Liver (tissue), 3 donors: ENCODE results near the gene GDF2.

Source experiments
- RAD21 ChIP-seq, 2 donors: IDR thresholded peaks; 2 replicates each; pipeline ENCODE4 v1.6.1; 2016; ENCODE audit warnings: antibody characterized with exemption in 2 of 2, mild to moderate bottlenecking in 2 of 2
- TF ChIP-seq, protein P1 (sequence below): IDR thresholded peaks from 2 replicates; pipeline ENCODE4 v1.6.1; 2016; ENCODE audit warnings: antibody characterized with exemption, mild to moderate bottlenecking
- TF ChIP-seq, protein P2 (sequence below): fragments of 150-350 bp; IDR thresholded peaks from 2 replicates; pipeline ENCODE4 v1.5.1; 2017; ENCODE audit warnings: improper control_type of control experiment, low read depth, low read length; ENCODE audit not compliant: missing input control
- donor health status: healthy.
- donor health status: healthy.

DNA sequence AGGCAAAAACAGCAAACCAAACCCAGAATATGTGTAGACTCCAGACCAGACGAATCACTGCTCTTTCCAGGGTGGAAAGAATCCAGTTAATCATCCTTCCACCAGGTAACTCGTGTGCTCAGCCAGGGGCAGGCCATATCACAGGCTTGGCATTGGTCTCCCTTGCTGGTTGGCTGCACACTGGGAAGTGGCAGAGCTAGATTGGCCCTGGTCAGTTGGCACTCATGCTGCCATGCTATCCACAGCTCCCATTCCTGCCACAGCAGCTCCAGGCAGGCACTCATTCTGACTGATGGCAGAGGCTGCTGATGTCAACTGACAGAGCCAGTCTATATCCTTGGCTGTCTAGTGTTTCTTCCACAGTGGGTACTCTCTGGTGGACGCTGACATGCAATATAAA lies 31.9 kb upstream of the GDF2 start:
- TF ChIP-seq, protein P1, sequence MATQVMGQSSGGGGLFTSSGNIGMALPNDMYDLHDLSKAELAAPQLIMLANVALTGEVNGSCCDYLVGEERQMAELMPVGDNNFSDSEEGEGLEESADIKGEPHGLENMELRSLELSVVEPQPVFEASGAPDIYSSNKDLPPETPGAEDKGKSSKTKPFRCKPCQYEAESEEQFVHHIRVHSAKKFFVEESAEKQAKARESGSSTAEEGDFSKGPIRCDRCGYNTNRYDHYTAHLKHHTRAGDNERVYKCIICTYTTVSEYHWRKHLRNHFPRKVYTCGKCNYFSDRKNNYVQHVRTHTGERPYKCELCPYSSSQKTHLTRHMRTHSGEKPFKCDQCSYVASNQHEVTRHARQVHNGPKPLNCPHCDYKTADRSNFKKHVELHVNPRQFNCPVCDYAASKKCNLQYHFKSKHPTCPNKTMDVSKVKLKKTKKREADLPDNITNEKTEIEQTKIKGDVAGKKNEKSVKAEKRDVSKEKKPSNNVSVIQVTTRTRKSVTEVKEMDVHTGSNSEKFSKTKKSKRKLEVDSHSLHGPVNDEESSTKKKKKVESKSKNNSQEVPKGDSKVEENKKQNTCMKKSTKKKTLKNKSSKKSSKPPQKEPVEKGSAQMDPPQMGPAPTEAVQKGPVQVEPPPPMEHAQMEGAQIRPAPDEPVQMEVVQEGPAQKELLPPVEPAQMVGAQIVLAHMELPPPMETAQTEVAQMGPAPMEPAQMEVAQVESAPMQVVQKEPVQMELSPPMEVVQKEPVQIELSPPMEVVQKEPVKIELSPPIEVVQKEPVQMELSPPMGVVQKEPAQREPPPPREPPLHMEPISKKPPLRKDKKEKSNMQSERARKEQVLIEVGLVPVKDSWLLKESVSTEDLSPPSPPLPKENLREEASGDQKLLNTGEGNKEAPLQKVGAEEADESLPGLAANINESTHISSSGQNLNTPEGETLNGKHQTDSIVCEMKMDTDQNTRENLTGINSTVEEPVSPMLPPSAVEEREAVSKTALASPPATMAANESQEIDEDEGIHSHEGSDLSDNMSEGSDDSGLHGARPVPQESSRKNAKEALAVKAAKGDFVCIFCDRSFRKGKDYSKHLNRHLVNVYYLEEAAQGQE: no peak
- TF ChIP-seq, protein P2, sequence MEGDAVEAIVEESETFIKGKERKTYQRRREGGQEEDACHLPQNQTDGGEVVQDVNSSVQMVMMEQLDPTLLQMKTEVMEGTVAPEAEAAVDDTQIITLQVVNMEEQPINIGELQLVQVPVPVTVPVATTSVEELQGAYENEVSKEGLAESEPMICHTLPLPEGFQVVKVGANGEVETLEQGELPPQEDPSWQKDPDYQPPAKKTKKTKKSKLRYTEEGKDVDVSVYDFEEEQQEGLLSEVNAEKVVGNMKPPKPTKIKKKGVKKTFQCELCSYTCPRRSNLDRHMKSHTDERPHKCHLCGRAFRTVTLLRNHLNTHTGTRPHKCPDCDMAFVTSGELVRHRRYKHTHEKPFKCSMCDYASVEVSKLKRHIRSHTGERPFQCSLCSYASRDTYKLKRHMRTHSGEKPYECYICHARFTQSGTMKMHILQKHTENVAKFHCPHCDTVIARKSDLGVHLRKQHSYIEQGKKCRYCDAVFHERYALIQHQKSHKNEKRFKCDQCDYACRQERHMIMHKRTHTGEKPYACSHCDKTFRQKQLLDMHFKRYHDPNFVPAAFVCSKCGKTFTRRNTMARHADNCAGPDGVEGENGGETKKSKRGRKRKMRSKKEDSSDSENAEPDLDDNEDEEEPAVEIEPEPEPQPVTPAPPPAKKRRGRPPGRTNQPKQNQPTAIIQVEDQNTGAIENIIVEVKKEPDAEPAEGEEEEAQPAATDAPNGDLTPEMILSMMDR: no peak
- TF ChIP-seq RAD21 (IDR thresholded peaks at IDR 0.05): no peak
